Fibroblast of skin of right quadriceps (primary cell): ENCODE results near the gene MVK.

Source experiments
- DNase-seq: peaks from one replicate; pipeline ENCODE4 v3.0.0-alpha.2; 2013

The MVK gene

DNA sequence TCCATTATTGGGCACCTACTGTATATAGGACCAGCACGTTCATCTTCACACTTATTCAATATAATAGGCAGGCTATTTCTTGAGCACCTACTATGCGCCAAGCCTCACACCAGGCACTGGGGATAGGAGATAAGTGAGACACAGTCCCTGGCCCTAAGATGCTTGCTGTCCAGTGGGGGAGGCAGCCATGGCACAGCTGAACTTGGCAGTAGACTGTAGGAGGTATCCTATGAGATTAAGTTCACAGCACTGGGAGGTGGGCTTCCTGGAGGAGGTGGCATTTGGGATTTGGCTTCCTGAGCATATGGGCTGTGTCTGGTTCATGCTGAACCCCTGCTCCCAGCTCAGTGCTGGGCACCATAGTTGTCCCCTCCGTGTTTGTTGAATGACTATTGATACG lies 65.1 kb downstream of the MVK start:
- no peak for DNase-seq

DNA sequence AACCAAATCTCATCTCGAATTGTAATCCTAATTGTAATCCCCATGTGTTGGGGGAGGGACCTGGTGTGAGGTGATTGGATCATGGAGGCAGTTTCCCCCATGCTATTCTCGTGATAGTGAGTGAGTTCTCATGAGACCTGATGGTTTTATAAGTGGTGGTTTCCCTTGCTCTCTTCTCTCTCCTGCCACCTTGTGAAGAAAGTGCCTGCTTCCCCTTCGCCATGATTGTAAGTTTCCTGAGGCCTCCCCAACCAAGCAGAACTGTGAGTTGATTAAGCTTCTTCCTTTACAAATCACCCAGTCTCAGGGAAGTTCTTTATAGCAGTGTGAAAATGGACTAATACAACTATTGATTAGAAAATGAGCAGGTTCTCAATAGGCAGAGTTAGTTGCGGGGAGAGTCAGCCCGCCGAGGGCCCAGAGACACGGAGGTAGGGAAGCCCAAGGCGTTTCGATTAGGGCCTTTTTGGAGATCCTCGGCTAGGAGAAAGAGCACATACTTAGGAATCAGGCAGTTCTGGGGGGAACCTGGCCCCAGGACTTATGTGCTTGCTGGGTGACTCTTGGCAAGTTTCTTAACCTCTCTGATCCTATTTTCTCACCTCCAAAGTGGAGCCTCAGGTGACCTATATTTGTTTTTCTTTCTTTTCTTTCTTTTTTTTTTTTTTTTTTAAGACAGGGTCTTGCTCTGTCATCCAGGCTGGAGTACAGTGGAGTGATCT lies 65.7 kb downstream of the MVK start:
- DNase-seq: no peak

DNA sequence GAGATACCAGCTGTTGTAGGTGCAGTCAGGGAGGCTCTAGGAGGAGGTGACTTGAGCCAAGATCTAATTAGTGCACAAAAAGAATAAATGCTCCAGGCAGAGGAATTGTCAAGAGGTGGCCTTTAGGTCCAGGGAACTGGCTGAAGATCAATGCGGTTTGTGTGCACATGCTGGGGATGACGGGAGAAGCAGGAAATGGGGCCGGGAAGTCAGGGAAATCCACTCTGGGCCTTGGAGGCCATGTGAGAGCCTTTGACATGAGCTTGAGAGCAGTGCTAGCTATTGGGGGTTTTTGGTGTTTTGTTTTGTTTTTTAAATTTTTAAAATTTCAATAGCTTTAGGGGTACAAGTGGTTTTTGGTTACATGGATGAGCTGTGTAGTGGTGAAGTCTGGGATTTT lies 67.4 kb downstream of the MVK start:
- DNase-seq: no peak

DNA sequence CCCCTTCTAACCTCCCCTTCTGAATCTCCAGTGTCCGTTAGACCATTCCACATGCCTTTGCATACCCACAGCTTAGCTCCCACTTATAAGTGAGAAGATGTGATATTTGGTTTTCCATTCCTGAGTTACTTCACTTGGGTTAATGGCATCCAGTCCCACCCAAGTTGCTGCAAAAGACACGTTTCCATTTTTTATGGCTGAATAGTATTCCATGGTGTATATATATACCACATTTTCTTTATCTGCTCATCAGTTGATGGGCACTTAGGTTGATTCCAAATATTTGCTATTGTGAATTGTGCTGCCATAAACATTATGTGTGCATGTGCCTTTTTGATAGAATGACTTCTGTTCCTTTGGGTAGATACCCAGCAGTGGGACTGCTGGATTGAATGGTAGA lies 67.8 kb downstream of the MVK start:
- DNase-seq: no peak

DNA sequence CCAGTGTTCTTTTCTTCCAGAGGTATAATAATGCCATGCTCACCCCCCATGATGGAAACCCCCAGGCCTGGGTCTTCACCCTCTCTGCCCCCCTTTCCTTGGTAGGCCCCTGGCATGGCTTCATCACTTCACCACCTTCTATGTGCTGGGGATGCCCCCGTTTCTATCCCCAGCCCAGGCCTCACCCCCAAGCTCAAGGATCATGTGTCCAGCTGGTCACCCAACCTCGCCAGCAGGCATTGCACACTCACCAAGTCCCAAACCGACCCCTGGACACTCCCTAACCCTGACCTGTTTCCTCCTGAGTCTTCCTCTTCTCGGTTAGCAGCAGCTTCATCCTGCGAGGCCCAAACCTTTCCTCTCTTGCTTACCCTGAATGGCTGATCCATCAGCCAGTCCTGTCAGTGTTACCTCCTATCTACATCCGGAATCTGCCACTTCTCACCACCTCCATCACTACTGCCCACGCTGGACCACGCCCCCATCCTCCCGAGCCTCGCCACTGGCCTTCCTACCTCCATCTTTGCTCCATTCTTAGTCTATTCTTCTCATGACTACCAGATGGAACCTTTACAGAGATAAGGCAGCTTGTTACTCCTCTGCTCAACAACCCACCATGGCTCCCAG lies 69.0 kb downstream of the MVK start:
- no peak for DNase-seq

DNA sequence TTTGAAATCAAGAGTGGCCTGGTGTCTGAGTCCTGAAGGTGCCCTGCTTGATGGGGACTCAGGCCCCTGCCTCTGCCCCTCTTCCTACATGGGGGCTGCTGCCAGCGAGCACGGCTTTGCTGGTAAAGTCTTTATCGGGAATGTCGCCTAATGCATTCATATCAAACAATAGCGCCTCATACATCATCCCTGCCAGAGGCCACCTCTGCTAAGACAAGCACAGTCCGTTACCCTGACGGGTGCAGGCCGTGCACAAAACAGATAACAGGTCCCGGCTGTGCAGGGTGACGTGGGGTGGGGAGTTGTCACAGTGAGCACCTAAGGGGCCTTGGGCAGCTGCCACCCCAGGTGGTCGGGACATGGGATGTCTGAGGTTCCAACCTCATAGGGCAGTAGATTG lies 71.6 kb downstream of the MVK start:
- no peak for DNase-seq

DNA sequence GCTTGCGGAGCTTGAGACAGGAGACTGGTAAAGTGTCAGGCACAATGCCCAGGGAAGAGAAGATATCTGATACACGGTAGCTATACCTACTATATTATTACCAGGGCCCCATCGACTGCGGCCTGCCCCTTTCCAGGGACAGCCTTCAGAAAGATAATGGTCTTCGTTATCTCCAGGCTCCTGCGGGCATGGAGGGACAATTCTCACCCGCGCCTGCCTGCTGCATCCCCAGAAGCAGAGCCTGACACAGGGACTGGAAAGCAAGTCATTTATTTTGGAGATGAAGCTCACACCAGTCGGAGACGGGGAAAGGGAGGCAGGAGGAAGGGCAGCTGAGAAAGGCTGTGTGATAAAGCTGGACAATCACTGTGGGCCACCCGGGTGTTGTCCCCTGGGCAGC lies 72.1 kb downstream of the MVK start:
- DNase-seq: no peak
